Caco-2 (cell line): ENCODE measurements around the gene RASSF4. TPM values are rescaled to one million over a fixed set of nuclear protein-coding genes. Genes with fewer than 3 reads are reported as not detected.

Source experiments
- BruUV-seq: library from RNA; stranded (reverse); fragments of 400-500 nt; replicated peaks from 2 replicates; lab custom pipeline; 2021; lab: Mats Ljungman, UMichigan
- CTCF ChIA-PET: fragments of 300-600 bp; sonication (Branson Sonifier 250); formaldehyde crosslinking; loops from one replicate; lab custom pipeline; 2022; ENCODE audit warnings: antibody characterized with exemption; lab: Charles Lee
- POLR2A ChIA-PET: fragments of 300-600 bp; sonication (Branson Sonifier 250); formaldehyde crosslinking; loops from one replicate; lab custom pipeline; 2022; ENCODE audit warnings: antibody characterized with exemption; lab: Charles Lee
- DNase-seq, 2 experiments: peaks; one replicate each; pipeline versions ENCODE4 v3.0.0 to v3.0.0-alpha.2; 2020 to 2022
- H3K27me3 ChIP-seq: replicated peaks from 2 replicates; pipeline ENCODE4 v1.6.0; 2011; ENCODE audit warnings: low read length; ENCODE audit not compliant: control insufficient read depth, insufficient read depth
- H3K36me3 ChIP-seq: 2 replicates; pipeline ENCODE4 v1.5.1; 2011; ENCODE audit warnings: low read length; ENCODE audit not compliant: control insufficient read depth, insufficient read depth
- H3K4me1 ChIP-seq: fragments of 250-450 bp; sonication (Bioruptor Pico); 2 replicates; pipeline ENCODE4 v1.5.1; 2020; ENCODE audit warnings: mild to moderate bottlenecking
- H3K4me3 ChIP-seq: 2 replicates; pipeline ENCODE4 v1.5.1; 2011; ENCODE audit warnings: low read depth, mild to moderate bottlenecking, control low read depth, low read length
- H3K9me3 ChIP-seq: fragments of 250-450 bp; sonication (Bioruptor Pico); 2 replicates; pipeline ENCODE4 v1.5.1; 2020; ENCODE audit warnings: mild to moderate bottlenecking, moderate library complexity
- H3K27ac Mint-ChIP-seq: one replicate; pipeline ENCODE4 v1.8.0; 2022; ENCODE audit warnings: mixed read lengths; ENCODE audit not compliant: unreplicated experiment
- H3K27me3 Mint-ChIP-seq: one replicate; pipeline ENCODE4 v1.8.0; 2022; ENCODE audit warnings: mixed read lengths; ENCODE audit not compliant: insufficient read depth, unreplicated experiment
- H3K36me3 Mint-ChIP-seq: one replicate; pipeline ENCODE4 v1.8.0; 2022; ENCODE audit warnings: mild to moderate bottlenecking, mixed read lengths; ENCODE audit not compliant: insufficient read depth, unreplicated experiment
- H3K4me1 Mint-ChIP-seq: one replicate; pipeline ENCODE4 v1.8.0; 2022; ENCODE audit warnings: low read depth, mixed read lengths; ENCODE audit not compliant: unreplicated experiment
- H3K4me3 Mint-ChIP-seq: one replicate; pipeline ENCODE4 v1.8.0; 2022; ENCODE audit warnings: mild to moderate bottlenecking, moderate library complexity, mixed read lengths; ENCODE audit not compliant: unreplicated experiment
- H3K9me3 Mint-ChIP-seq: one replicate; pipeline ENCODE4 v1.8.0; 2022; ENCODE audit warnings: mixed read lengths; ENCODE audit not compliant: unreplicated experiment
- CTCF ChIP-seq, 2 experiments: fragments of 200-600 bp in 1 of 2; IDR thresholded peaks; 1 replicate in 1 of 2; 2 replicates in 1 of 2; pipeline versions ENCODE4 v1.5.1 to v1.8.0; 2011 to 2022; ENCODE audit warnings: antibody characterized with exemption in 1 of 2, control low read depth in 1 of 2, inconsistent platforms in 1 of 2, low read depth in 1 of 2, low read length in 1 of 2, mild to moderate bottlenecking in 1 of 2, moderate library complexity in 1 of 2; ENCODE audit not compliant: insufficient read depth in 1 of 2, severe bottlenecking in 1 of 2, unreplicated experiment in 1 of 2
- intact Hi-C: fragments of 100-400 bp; cut with micrococcal nuclease; formaldehyde crosslinking; loops from one replicate; pipeline ENCODE4 v1.10.0; 2022; ENCODE audit not compliant: unreplicated experiment
- total RNA-seq: library from RNA; stranded (reverse); gene quantifications from 2 replicates; pipeline ENCODE4 v1.2.3, GENCODE V29; 2022

The RASSF4 gene
- total RNA-seq, 1 experiment from 2014 or later = 55.6 TPM

- H3K4me3 ChIP-seq = no peak overlapping the region
- Mint-ChIP-seq H3K27me3 (no peaks in the 10 kb centered on the region), H3K4me3 (no peak overlapping the region), H3K36me3 (peaks cover 5% of the 10 kb centered on the region), H3K4me1 (peaks cover 35% of the 10 kb centered on the region), H3K27ac (no peak overlapping the region), H3K9me3 (no peaks in the 10 kb centered on the region)
- intact Hi-C loops = no loop called here
- no TSS peak for BruUV-seq
- no peaks in the 10 kb centered on the region for H3K9me3 ChIP-seq
- TF ChIP-seq CTCF (IDR thresholded peaks at IDR 0.05; ENCODE audit: insufficient read depth in 1 of 2, low read depth in 1 of 2, low read length in 1 of 2, severe bottlenecking in 1 of 2, unreplicated experiment in 1 of 2) = no peak
- H3K36me3 ChIP-seq = 0 out of 2 replicates have a peak, but pooled peaks cover 1% of the 10 kb centered on the region
- ChIA-PET CTCF (interaction anchor here (0.8 kb wide), 1 partner anchor 52 kb away, joined by 3 read pairs; no protein-coding TSS in a partner anchor), POLR2A (no interaction called here)
- peaks cover 34% of the 10 kb centered on the region for H3K4me1 ChIP-seq
- H3K27me3 ChIP-seq = no peaks in the 10 kb centered on the region
- DNase-seq = no peak
These were observed 25.6 kb downstream of the RASSF4 start for GRCh38 chr10:44985175-44985681.

DNA sequence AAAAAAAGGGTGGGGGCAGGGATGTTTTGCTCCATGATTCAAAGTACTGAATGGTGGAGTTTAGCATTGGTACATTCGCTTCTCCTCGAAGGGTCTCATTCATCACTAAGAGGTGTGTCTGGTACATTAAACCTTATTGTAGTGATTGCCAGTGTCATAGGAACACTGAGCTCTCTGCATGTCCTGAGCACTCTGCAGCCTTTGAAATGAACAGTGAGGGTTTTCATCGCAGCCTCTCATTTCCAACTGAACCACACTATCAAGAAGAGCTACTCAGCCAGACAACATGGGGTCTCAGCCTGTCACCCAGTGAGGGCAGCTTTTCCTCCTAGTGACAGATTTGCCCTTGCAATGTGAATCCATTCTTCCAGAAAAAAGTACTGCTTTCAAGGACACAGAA, 26.6 kb downstream of the RASSF4 start:
- H3K27me3 Mint-ChIP-seq = no peaks in the 10 kb centered on the region
- no peak overlapping the region for H3K4me3 Mint-ChIP-seq
- no peaks in the 10 kb centered on the region for H3K9me3 Mint-ChIP-seq
- no peak overlapping the region for H3K4me3 ChIP-seq
- H3K36me3 ChIP-seq = 0 out of 2 replicates have a peak, but pooled peaks cover 1% of the 10 kb centered on the region
- peaks cover 34% of the 10 kb centered on the region for H3K4me1 ChIP-seq
- no peaks in the 10 kb centered on the region for H3K9me3 ChIP-seq
- CTCF ChIA-PET = no interaction called here
- peaks cover 30% of the 10 kb centered on the region for H3K4me1 Mint-ChIP-seq
- intact Hi-C loops = no loop called here
- H3K27me3 ChIP-seq = no peaks in the 10 kb centered on the region
- no peak for TF ChIP-seq CTCF (IDR thresholded peaks at IDR 0.05; ENCODE audit: insufficient read depth in 1 of 2, low read depth in 1 of 2, low read length in 1 of 2, severe bottlenecking in 1 of 2, unreplicated experiment in 1 of 2)
- H3K27ac Mint-ChIP-seq = no peak overlapping the region
- no TSS peak for BruUV-seq
- POLR2A ChIA-PET = no interaction called here
- no peak for DNase-seq
- peaks cover 5% of the 10 kb centered on the region for H3K36me3 Mint-ChIP-seq

DNA sequence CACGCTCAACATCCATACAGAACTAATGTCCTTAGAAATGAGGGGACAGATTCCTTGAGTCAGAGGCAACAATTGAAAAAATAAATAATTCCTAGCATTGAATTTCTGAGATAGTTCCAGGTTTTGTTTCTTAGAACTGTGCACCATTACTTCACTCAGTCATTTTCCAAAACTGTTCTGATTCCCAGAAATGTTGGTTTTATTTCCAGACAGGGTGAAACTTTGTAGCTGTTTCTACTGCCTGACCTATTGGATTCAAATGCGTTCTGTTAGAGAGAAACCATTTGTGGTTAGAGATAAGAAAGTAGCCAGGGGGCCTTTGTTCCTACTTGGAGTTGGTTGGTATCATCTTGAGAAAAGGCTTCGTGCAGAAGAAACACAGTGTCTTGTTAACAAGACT, 27.1 kb downstream of the RASSF4 start:
- Mint-ChIP-seq H3K27ac (no peak overlapping the region), H3K36me3 (peaks cover 5% of the 10 kb centered on the region), H3K27me3 (no peaks in the 10 kb centered on the region), H3K4me1 (peaks cover 28% of the 10 kb centered on the region), H3K9me3 (no peaks in the 10 kb centered on the region), H3K4me3 (no peak overlapping the region)
- H3K36me3 ChIP-seq = 0 out of 2 replicates have a peak, but pooled peaks cover 1% of the 10 kb centered on the region
- H3K9me3 ChIP-seq = no peaks in the 10 kb centered on the region
- H3K27me3 ChIP-seq = no peaks in the 10 kb centered on the region
- DNase-seq = no peak
- ChIA-PET CTCF (no interaction called here), POLR2A (no interaction called here)
- TF ChIP-seq CTCF (IDR thresholded peaks at IDR 0.05; ENCODE audit: insufficient read depth in 1 of 2, low read depth in 1 of 2, low read length in 1 of 2, severe bottlenecking in 1 of 2, unreplicated experiment in 1 of 2) = no peak
- no TSS peak for BruUV-seq
- peaks cover 29% of the 10 kb centered on the region for H3K4me1 ChIP-seq
- no peak overlapping the region for H3K4me3 ChIP-seq
- intact Hi-C loops = no loop called here
